ENCODE measurements around the gene GLRX. TPM values are rescaled to one million over a fixed set of nuclear protein-coding genes. Genes with fewer than 3 reads are reported as not detected.

Gene GLRX
- total and polyA plus RNA-seq, 2 of the 4 experiments (the other 2 are of a cell fraction) = 142 to 193 TPM

DNA sequence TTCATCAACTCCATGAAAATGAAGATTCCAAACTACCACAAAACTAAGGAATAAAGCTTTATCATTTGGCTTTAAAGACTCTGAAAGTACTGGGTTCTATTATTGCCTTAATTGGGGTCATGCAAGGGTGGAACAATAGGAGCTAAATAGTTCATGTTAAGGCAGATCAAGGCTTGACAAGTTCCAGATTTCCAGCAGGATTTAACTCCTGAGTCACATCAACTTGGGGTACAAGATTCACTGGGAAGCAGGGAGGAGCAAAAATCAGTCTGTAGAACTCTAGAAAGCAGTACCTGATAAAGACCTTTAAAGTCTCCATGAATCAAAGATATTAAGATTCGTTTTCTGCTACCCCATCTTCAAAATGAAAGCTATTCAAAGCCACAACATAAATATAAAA, 41.9 kb upstream of the GLRX start:
- peak overlapping the region; percentile 86 for H3K18ac ChIP-seq (ENCODE audit: low read depth, low read length)
- no TSS peak for BruUV-seq (replicated peaks)

More for the DNA sequence above, 41.9 kb upstream of the GLRX start:
- ChIA-PET CTCF (interaction anchor here (1.1 kb wide), 1 partner anchor 83 kb away, joined by 3 read pairs; no protein-coding TSS in a partner anchor), POLR2A (ENCODE audit: unreplicated experiment) (no interaction called here)
- Histone ChIP-seq H3K14ac (replicated peaks; ENCODE audit: low read depth, low read length) (peak overlapping the region; percentile 73), H2AK5ac (ENCODE audit: low read depth, low read length) (peak overlapping the region; percentile 77; the same call in 1 of the 2 replicates), H4K8ac (ENCODE audit: low read depth in 2 of 2, low read length in 2 of 2) (peak overlapping the region; percentile 14 to 76), H4K91ac (ENCODE audit: insufficient read depth, low read depth, low read length) (peak overlapping the region; percentile 75), H2BK15ac (ENCODE audit: low read depth, low read length) (peak overlapping the region; percentile 98; the same call in 2 of the 3 replicates), H3K4ac (ENCODE audit: low read depth, low read length) (peak overlapping the region; percentile 52; the same call in 1 of the 2 replicates), H3K9ac (ENCODE audit: low read depth, low read length) (no peak overlapping the region), H4K5ac (ENCODE audit: low read depth, low read length) (peak overlapping the region; percentile 69), H2AFZ (replicated peaks; ENCODE audit: low read length, poor library complexity) (no peak overlapping the region), H3K9me1 (ENCODE audit: insufficient read depth, low read length) (peaks cover 24% of the 10 kb centered on the region), H4K20me1 (ENCODE audit: insufficient read depth, low read length) (no peaks in the 10 kb centered on the region), H3K36me3 (ENCODE audit: control insufficient read depth, insufficient read depth, low read length) (no peaks in the 10 kb centered on the region), H2BK120ac (ENCODE audit: low read depth, low read length) (peak overlapping the region; percentile 82), H3K23ac (ENCODE audit: low read depth, low read length) (peak overlapping the region; percentile 68; the same call in 1 of the 2 replicates), H3K56ac (ENCODE audit: extremely low read depth, insufficient read depth, low read length) (no peak overlapping the region), H2BK5ac (ENCODE audit: low read depth, low read length, poor library complexity, severe bottlenecking) (peak overlapping the region; percentile 55), H3K27me3 (ENCODE audit: control insufficient read depth, insufficient read depth, low read length) (no peaks in the 10 kb centered on the region), H3K27ac (ENCODE audit: insufficient read depth, low read length) (peak overlapping the region; percentile 35; the same call in 1 of the 2 replicates), H3K9me3 (ENCODE audit: control insufficient read depth, insufficient read depth, low read length) (no peaks in the 10 kb centered on the region), H2AK9ac (replicated peaks; ENCODE audit: low read depth, low read length, poor library complexity) (no peak overlapping the region), H3K4me1 (ENCODE audit: control insufficient read depth, insufficient read depth, low read length) (peaks cover 36% of the 10 kb centered on the region), H3K4me3 (ENCODE audit: insufficient read depth, low read depth, low read length) (no peak overlapping the region), H3K79me1 (ENCODE audit: low read depth in 1 of 2, low read length in 2 of 2) (peaks cover 4 to 48% of the 10 kb centered on the region in 2 experiments; a peak in 3 of 4 replicates), H2BK20ac (ENCODE audit: low read depth, low read length) (peak overlapping the region; percentile 69), H3K4me2 (ENCODE audit: low read depth, low read length) (no peak overlapping the region)
- dilution Hi-C loops (cut with HindIII; ENCODE audit: low sequenced_read_pairs, unreplicated experiment) = no loop called here
- TF ChIP-seq, protein P1, sequence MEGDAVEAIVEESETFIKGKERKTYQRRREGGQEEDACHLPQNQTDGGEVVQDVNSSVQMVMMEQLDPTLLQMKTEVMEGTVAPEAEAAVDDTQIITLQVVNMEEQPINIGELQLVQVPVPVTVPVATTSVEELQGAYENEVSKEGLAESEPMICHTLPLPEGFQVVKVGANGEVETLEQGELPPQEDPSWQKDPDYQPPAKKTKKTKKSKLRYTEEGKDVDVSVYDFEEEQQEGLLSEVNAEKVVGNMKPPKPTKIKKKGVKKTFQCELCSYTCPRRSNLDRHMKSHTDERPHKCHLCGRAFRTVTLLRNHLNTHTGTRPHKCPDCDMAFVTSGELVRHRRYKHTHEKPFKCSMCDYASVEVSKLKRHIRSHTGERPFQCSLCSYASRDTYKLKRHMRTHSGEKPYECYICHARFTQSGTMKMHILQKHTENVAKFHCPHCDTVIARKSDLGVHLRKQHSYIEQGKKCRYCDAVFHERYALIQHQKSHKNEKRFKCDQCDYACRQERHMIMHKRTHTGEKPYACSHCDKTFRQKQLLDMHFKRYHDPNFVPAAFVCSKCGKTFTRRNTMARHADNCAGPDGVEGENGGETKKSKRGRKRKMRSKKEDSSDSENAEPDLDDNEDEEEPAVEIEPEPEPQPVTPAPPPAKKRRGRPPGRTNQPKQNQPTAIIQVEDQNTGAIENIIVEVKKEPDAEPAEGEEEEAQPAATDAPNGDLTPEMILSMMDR (conservative IDR thresholded peaks at IDR 0.05; ENCODE audit: low read depth, low read length) = no peak
- no peak for TF ChIP-seq NFE2L2 (IDR thresholded peaks at IDR 0.05; ENCODE audit: low read depth, low read length)
- TF ChIP-seq MAFK (IDR thresholded peaks at IDR 0.05; ENCODE audit: low read depth, low read length) = no peak
- no CpG with 5 or more reads among the region's 1 CpG for WGBS, 2 experiments (ENCODE audit: extremely low coverage in 2 of 2, insufficient read length in 1 of 2)
- no peak for DNase-seq
- intact Hi-C loops (cut with micrococcal nuclease) = loop anchor here (5.0 kb wide), 1 partner anchor 203 kb away; no protein-coding TSS in a partner anchor
- in situ Hi-C loops (cut with MboI; ENCODE audit: low sequenced_read_pairs) = no loop called here
- no peak for ATAC-seq (ENCODE audit: low read depth)
